ENCODE data around the gene PCGF5. TPM values are rescaled to one million over a fixed set of nuclear protein-coding genes. Genes with fewer than 3 reads are reported as not detected.
A peak's percentile ranks its signal among the peaks of the same experiment; 100 is the strongest.

The PCGF5 gene
- total RNA-seq, 1 experiment from 2014 or later, result 17.3 TPM

DNA sequence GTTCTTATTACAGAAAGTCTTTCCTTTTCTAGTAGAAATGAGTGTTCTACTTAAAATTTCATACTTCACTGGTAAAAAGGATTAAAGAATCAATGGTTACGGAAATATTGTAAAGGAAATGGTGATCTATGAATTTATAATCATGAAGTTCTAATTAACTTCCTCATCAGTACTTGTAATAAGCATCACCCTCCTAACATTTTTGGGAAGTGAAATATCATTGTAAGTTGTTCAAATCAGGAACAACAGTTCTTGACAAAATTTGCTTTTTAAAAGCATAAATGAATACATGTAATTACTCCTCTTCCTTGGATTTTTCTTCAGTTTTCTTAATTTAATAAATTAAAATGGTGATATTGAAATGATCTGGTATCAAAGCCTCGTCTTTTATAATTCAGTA lies 5.6 kb upstream of the PCGF5 start:
- Histone ChIP-seq H3K9me3 (ENCODE audit: low read depth, low read length, poor library complexity, severe bottlenecking) (no peaks in the 10 kb centered on the region), H3K27ac (ENCODE audit: low read depth, low read length, poor library complexity, severe bottlenecking) (no peak overlapping the region), H3K4me1 (ENCODE audit: insufficient read depth, low read length, poor library complexity, severe bottlenecking) (peaks cover 2% of the 10 kb centered on the region), H3K4me3 (ENCODE audit: low read depth, low read length, poor library complexity, severe bottlenecking) (no peak overlapping the region), H3K36me3 (ENCODE audit: insufficient read depth, low read length, poor library complexity, severe bottlenecking) (no peaks in the 10 kb centered on the region), H3K27me3 (replicated peaks; ENCODE audit: insufficient read depth, low read depth, low read length, poor library complexity) (peaks cover 30% of the 10 kb centered on the region)
- TF ChIP-seq, protein P1, sequence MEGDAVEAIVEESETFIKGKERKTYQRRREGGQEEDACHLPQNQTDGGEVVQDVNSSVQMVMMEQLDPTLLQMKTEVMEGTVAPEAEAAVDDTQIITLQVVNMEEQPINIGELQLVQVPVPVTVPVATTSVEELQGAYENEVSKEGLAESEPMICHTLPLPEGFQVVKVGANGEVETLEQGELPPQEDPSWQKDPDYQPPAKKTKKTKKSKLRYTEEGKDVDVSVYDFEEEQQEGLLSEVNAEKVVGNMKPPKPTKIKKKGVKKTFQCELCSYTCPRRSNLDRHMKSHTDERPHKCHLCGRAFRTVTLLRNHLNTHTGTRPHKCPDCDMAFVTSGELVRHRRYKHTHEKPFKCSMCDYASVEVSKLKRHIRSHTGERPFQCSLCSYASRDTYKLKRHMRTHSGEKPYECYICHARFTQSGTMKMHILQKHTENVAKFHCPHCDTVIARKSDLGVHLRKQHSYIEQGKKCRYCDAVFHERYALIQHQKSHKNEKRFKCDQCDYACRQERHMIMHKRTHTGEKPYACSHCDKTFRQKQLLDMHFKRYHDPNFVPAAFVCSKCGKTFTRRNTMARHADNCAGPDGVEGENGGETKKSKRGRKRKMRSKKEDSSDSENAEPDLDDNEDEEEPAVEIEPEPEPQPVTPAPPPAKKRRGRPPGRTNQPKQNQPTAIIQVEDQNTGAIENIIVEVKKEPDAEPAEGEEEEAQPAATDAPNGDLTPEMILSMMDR (conservative IDR thresholded peaks at IDR 0.05; ENCODE audit: low read depth, low read length), result no peak
- no peak for TF ChIP-seq EZH2 (IDR thresholded peaks at IDR 0.05; ENCODE audit: borderline replicate concordance, low read depth, low read length, poor library complexity, severe bottlenecking)
- intact Hi-C loops (cut with micrococcal nuclease; ENCODE audit: unreplicated experiment), result no loop called here
- no TSS peak for BruUV-seq (replicated peaks)
- DNase-seq (ENCODE audit: low spot score), result no peak
- ChIA-PET CTCF (no interaction called here), POLR2A (ENCODE audit: low non-redundant PET) (no interaction called here)

DNA sequence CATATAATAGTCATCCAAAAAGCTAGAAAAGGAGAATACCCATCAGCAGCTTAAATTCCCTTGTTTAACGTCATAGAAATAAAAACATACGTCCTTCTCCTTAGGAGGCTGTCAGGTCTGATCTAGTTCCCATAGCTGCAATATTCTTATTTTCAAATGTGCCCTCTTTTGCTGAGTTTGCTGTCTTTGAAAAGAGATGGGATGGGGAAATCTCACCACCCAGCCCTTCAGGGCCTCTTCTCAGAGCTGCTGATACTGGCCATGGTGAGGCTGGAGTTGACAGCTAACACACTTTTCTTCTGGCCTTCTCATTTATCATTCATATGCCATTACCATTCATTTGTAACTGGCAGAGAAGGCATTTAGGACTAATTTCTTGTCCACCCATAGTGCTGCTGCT lies 5.1 kb upstream of the PCGF5 start:
- POLR2A ChIA-PET (ENCODE audit: low non-redundant PET), result no interaction called here
- DNase-seq (ENCODE audit: low spot score), result no peak
- Histone ChIP-seq H3K27me3 (replicated peaks; ENCODE audit: insufficient read depth, low read depth, low read length, poor library complexity) (peaks cover 28% of the 10 kb centered on the region), H3K4me1 (ENCODE audit: insufficient read depth, low read length, poor library complexity, severe bottlenecking) (peaks cover 5% of the 10 kb centered on the region), H3K9me3 (ENCODE audit: low read depth, low read length, poor library complexity, severe bottlenecking) (no peaks in the 10 kb centered on the region), H3K36me3 (ENCODE audit: insufficient read depth, low read length, poor library complexity, severe bottlenecking) (no peaks in the 10 kb centered on the region), H3K4me3 (ENCODE audit: low read depth, low read length, poor library complexity, severe bottlenecking) (no peak overlapping the region), H3K27ac (ENCODE audit: low read depth, low read length, poor library complexity, severe bottlenecking) (no peak overlapping the region)
- CTCF ChIA-PET, result no interaction called here
- intact Hi-C loops (cut with micrococcal nuclease; ENCODE audit: unreplicated experiment), result no loop called here
- no peak for TF ChIP-seq EZH2 (IDR thresholded peaks at IDR 0.05; ENCODE audit: borderline replicate concordance, low read depth, low read length, poor library complexity, severe bottlenecking)
- TF ChIP-seq, protein P1 (conservative IDR thresholded peaks at IDR 0.05; ENCODE audit: low read depth, low read length), result no peak
- BruUV-seq (replicated peaks), result no TSS peak

DNA sequence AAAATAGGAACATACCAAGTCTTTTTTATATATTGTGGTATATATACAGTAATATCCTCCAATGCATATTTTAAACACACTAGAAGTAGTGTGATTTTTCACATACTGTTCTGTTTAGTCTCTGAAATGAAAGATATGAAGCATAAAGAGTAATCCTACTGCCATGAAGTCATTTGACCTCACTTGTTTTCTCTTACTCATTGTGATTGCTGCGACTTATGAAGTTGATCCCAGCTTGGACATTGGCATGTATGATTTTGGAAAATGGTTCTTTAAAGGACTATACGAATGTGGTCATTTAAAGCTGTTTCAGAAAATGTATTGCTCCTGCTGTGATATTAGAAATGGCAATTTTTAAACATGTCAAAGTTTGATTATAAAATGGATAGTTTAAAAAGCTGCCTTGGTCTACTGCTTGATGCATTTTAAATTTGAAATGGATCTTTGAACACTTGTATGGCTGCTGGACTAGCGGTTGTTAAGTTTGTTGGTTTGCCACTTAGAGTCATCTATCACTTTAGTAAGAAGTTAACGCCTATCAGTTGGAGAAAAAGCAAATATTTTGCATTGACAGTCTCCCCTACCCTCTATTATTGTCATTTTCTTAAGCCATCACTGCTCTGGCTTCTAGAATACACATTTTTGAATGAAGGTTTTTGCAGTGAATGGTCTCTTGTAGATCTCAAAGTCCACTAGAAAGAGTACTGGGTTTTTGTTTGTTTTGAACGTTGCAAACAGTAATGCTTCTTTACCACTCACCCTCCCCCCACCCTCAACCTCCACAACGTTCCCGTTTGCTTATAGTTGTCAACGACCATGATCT lies 881 bp upstream of the PCGF5 start:
- Histone ChIP-seq H3K4me1 (ENCODE audit: insufficient read depth, low read length, poor library complexity, severe bottlenecking) (peaks cover 5% of the 10 kb centered on the region), H3K36me3 (ENCODE audit: insufficient read depth, low read length, poor library complexity, severe bottlenecking) (no peaks in the 10 kb centered on the region), H3K4me3 (ENCODE audit: low read depth, low read length, poor library complexity, severe bottlenecking) (peak overlapping the region; percentile 79), H3K9me3 (ENCODE audit: low read depth, low read length, poor library complexity, severe bottlenecking) (no peaks in the 10 kb centered on the region), H3K27ac (ENCODE audit: low read depth, low read length, poor library complexity, severe bottlenecking) (no peak overlapping the region), H3K27me3 (replicated peaks; ENCODE audit: insufficient read depth, low read depth, low read length, poor library complexity) (peaks cover 7% of the 10 kb centered on the region)
- TF ChIP-seq EZH2 (IDR thresholded peaks at IDR 0.05; ENCODE audit: borderline replicate concordance, low read depth, low read length, poor library complexity, severe bottlenecking), result no peak
- TF ChIP-seq, protein P1 (conservative IDR thresholded peaks at IDR 0.05; ENCODE audit: low read depth, low read length), result no peak
- DNase-seq (ENCODE audit: low spot score), result no peak
- intact Hi-C loops (cut with micrococcal nuclease; ENCODE audit: unreplicated experiment), result no loop called here
- ChIA-PET CTCF (no interaction called here), POLR2A (ENCODE audit: low non-redundant PET) (no interaction called here)
- BruUV-seq (replicated peaks), result no TSS peak

All from A673 (cell line).